Measurements from ENCODE around the gene SNTB2. TPM values are rescaled to one million over a fixed set of nuclear protein-coding genes. Genes with fewer than 3 reads are reported as not detected.

The SNTB2 gene
- total and polyA plus RNA-seq, 4 donors = 2.1 to 7.8 (median 4.1) TPM

DNA sequence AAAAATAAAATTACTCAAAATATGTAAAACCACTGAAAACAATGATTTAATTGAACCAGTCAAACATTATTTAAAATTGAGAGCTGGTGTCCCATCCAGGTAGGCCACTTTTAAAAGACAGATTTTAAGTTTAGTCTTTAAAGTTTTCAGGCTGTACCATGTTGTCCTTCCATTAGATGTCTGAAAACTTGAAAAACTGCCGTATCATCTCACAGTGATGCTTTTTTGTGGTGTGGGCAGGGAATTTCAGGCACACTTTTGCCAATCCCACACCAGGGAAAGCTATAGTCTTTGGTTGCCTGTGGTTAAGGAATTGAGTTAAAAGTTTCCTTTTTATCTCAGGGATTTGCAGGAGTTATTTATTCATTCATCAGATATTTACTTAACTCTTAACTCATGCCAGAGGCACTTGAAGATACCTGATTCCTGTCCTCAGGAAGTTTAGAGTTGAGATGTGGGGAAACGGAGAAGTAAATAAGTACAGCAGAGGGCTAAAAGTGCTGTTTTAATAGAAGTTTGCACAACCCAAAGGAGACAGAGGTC, 3.2 kb downstream of the SNTB2 start:
- no peak for TF ChIP-seq HNF4A (conservative IDR thresholded peaks at IDR 0.05)
- no peak for TF ChIP-seq RAD21 (IDR thresholded peaks at IDR 0.05)
- no peak for TF ChIP-seq GABPA (IDR thresholded peaks at IDR 0.05 in 1 of 2, conservative IDR thresholded peaks at IDR 0.05 in 1 of 2)
- Histone ChIP-seq H3K36me3 (ENCODE audit: control insufficient read depth in 4 of 4, insufficient read depth in 3 of 4, low read depth in 1 of 4, low read length in 3 of 4) (no peaks in the 10 kb centered on the region), H3K4me3 (ENCODE audit: low read depth in 1 of 3, low read length in 3 of 3) (no peak overlapping the region), H3K27me3 (ENCODE audit: control insufficient read depth in 4 of 4, insufficient read depth in 4 of 4, low read length in 3 of 4) (no peaks in the 10 kb centered on the region), H3K4me1 (ENCODE audit: control insufficient read depth in 4 of 4, insufficient read depth in 4 of 4, low read length in 3 of 4) (peaks cover 0 to 20% (median 15%) of the 10 kb centered on the region in 4 donors), H3K27ac (ENCODE audit: low read depth in 1 of 2, low read length in 2 of 2) (no peak overlapping the region), H3K9me3 (ENCODE audit: control insufficient read depth in 4 of 4, low read length in 3 of 4) (no peaks in the 10 kb centered on the region), H3K9ac (ENCODE audit: low read depth in 1 of 2, low read length in 2 of 2) (no peak overlapping the region)
- WGBS = 83% methylated on average over 2 of the region's 2 CpGs
- DNase-seq (ENCODE audit: low spot score) = no peak

- Histone ChIP-seq H3K9me3 (ENCODE audit: control insufficient read depth in 4 of 4, low read length in 3 of 4) (no peaks in the 10 kb centered on the region), H3K36me3 (ENCODE audit: control insufficient read depth in 4 of 4, insufficient read depth in 3 of 4, low read depth in 1 of 4, low read length in 3 of 4) (no peaks in the 10 kb centered on the region), H3K4me3 (ENCODE audit: low read depth in 1 of 3, low read length in 3 of 3) (no peak overlapping the region), H3K4me1 (ENCODE audit: control insufficient read depth in 4 of 4, insufficient read depth in 4 of 4, low read length in 3 of 4) (peaks cover 0 to 20% (median 15%) of the 10 kb centered on the region in 4 donors), H3K9ac (ENCODE audit: low read depth in 1 of 2, low read length in 2 of 2) (no peak overlapping the region), H3K27ac (ENCODE audit: low read depth in 1 of 2, low read length in 2 of 2) (no peak overlapping the region), H3K27me3 (ENCODE audit: control insufficient read depth in 4 of 4, insufficient read depth in 4 of 4, low read length in 3 of 4) (no peaks in the 10 kb centered on the region)
- whole genome bisulfite sequencing = 83% methylated on average over 3 of the region's 3 CpGs
- no peak for DNase-seq (ENCODE audit: low spot score)
- TF ChIP-seq CTCF (IDR thresholded peaks at IDR 0.05; ENCODE audit: low read depth, low read length, missing input control) (no peak), RAD21 (IDR thresholded peaks at IDR 0.05) (no peak), TAF1 (conservative IDR thresholded peaks at IDR 0.05) (no peak), ZBTB33 (IDR thresholded peaks at IDR 0.05) (no peak), SP1 (IDR thresholded peaks at IDR 0.05) (no peak), EGR1 (IDR thresholded peaks at IDR 0.05; ENCODE audit: low read depth in 2 of 2) (no peak), HNF4G (IDR thresholded peaks at IDR 0.05) (no peak), MAX (IDR thresholded peaks at IDR 0.05) (no peak), JUND (IDR thresholded peaks at IDR 0.05) (no peak), RXRA (IDR thresholded peaks at IDR 0.05) (no peak), NR2F2 (IDR thresholded peaks at IDR 0.05) (no peak), HNF4A (conservative IDR thresholded peaks at IDR 0.05) (no peak), REST (IDR thresholded peaks at IDR 0.05) (no peak), GABPA (IDR thresholded peaks at IDR 0.05 in 1 of 2, conservative IDR thresholded peaks at IDR 0.05 in 1 of 2) (no peak)
- TF ChIP-seq, protein P1, sequence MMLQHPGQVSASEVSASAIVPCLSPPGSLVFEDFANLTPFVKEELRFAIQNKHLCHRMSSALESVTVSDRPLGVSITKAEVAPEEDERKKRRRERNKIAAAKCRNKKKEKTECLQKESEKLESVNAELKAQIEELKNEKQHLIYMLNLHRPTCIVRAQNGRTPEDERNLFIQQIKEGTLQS (IDR thresholded peaks at IDR 0.05) = no peak
Observed at GRCh38 chr16:69190598-69190997, 3.6 kb downstream of the SNTB2 start.

Measured in liver (tissue), 9 donors.